WI38 (cell line): ENCODE measurements around the gene SF3A2.
A peak's percentile ranks its signal among the peaks of the same experiment; 100 is the strongest.

Experiments used
- H3K4me3 ChIP-seq: 2 replicates; pipeline ENCODE4 v1.5.1; 2011; ENCODE audit warnings: low read depth, mild to moderate bottlenecking, control low read depth, low read length
- TF ChIP-seq, protein P1 (sequence below): IDR thresholded peaks from 2 replicates; pipeline ENCODE4 v1.5.1; 2012; ENCODE audit warnings: low read depth, mild to moderate bottlenecking, control low read depth, low read length

Gene SF3A2

DNA sequence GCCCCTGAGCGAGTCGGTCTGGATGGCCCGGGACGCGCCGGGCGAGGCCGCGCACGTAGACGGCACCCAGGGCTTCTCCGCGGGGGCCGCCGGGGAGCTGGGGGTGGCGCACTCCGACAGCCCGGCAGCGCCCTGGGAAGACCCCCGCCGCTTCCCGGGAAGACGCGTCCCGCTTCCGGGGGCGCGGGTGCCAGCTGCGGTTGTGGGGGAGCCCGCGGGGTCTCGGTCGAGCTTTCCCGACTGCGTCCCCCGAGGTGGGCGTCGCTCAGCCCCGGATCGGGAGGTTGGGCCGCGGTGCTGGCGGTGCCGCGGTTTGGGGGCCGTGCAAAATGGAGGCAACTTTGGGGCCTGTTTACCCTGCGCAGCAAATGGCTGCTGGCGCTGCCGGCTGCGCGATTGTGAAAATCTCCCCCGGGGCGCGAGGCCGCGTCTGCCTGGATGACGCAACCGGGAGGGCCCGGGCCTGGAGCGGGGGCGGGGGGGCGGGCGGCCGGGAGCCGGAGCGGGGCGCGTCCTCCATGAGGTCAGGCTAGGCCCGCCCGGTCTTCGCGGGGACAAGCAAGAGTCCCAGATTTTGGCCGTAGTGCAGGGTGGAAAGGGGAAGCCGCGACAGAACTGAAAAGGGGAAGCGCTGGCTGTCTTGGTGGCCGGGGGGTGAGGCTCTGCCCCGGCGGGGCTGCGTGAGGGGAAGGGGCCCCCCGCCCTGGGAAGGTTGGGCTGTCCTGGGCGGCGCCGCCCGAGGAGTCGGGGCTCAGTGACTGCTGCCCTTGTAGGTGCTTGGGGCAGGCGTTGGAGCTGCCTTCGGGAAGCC is 34.0 kb downstream of the SF3A2 start:
- peak overlapping the region; percentile 97 for H3K4me3 ChIP-seq

DNA sequence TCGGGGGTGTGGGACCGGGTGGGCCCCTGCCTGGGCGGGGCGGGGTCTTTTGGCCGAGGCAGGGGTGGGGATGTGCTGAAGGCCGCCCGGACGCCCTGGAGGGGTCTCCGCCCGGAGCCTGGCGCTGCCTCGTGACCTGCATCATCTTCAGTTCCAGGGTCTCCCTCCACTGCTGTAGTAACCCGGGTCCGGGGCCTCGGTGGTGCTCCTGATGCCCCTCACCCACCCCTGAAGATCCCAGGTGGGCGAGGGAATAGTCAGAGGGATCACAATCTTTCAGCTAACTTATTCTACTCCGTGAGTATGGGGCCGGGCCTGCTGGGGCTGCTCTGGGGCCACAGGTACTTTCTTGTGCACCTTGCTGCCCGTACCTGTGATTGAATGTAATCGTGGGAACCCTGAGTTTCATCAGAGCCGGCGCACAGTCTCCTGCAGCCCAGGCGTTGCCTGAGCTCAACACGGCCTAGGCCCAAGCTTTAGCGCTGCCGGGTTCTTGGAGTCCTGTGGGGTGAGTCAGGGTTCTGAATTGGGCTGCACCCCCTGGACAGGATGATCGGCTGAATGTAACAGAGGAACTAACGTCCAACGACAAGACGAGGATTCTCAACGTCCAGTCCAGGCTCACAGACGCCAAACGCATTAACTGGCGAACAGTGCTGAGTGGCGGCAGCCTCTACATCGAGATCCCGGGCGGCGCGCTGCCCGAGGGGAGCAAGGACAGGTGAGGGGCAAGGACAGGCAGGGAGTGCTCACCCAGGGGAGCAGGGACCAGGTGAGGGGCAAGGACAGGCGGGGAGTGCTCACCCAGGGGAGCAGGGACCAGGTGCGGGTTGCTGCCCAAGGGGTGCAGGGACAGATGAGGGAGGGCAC is 34.8 kb downstream of the SF3A2 start:
- TF ChIP-seq, protein P1, sequence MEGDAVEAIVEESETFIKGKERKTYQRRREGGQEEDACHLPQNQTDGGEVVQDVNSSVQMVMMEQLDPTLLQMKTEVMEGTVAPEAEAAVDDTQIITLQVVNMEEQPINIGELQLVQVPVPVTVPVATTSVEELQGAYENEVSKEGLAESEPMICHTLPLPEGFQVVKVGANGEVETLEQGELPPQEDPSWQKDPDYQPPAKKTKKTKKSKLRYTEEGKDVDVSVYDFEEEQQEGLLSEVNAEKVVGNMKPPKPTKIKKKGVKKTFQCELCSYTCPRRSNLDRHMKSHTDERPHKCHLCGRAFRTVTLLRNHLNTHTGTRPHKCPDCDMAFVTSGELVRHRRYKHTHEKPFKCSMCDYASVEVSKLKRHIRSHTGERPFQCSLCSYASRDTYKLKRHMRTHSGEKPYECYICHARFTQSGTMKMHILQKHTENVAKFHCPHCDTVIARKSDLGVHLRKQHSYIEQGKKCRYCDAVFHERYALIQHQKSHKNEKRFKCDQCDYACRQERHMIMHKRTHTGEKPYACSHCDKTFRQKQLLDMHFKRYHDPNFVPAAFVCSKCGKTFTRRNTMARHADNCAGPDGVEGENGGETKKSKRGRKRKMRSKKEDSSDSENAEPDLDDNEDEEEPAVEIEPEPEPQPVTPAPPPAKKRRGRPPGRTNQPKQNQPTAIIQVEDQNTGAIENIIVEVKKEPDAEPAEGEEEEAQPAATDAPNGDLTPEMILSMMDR: no peak

More for the DNA sequence above, 34.0 kb downstream of the SF3A2 start:
- TF ChIP-seq, protein P1: no peak

DNA sequence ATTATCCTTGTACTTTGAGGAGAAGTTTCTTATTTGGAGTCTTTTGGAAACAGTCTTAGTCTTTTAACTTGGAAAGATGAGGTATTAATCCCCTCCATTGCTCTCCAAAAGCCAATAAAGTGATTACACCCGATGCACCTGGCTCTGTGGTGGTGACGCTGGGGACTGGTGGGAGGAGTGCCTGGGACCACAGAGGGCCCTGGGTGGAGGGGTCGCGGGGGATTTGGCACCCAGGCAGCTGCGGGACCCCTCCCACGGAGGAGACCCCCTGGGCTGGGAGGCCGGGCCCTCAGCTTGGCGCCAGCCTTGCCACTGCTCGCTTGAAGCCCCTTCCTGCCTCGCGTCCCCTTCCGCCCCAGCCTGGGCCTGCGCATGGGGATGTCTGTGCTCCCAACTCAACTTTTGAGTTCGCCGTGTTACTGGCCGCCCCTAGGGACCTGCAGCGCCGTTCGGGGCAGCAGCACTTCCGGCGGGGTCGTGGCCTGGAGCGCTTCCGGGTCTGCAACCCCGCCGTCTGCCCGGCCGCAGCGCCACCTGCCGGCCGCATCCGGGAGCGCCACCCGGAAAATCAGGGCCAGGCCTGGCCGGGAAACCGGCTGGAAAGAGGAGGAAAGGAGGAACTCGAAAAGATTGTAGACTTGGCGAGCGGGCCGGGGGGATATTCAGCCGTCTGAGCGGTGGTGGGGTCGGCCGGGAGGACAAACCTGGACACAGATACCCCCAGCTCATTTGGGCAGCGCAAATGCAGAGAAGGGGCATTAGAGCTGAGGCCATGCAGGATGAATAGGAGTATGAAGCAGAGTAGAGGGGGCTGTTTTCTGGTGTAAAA is 36.9 kb downstream of the SF3A2 start:
- H3K4me3 ChIP-seq: peak overlapping the region; percentile 41
- TF ChIP-seq, protein P1: peak; percentile 87

More for the DNA sequence above, 34.8 kb downstream of the SF3A2 start:
- H3K4me3 ChIP-seq: peak overlapping the region; percentile 97

DNA sequence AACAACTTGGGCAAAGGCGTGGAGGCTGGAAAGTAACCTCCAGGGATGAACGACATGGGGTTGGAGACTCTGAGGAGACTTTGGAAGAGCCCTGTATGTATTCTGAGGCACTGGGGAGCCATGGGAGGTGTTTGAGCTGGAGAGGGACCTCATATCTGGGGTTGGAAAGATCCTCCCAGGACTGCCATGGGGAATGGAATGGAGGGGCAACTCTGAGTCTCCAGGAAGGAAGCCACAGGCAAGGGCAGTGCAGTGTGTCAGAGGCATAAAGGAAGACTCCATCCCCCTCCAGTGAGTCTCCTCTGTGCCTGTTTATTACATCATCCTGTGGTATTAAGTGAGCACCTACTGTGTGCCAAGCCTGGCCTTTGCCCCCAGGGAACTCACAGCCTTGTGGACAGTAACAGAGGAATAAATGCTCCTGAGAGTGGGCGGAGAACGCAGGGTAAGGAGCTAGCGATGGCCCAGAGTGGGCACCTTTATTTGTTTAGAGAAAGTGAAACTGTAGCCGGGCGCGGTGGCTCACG is 37.6 kb downstream of the SF3A2 start:
- H3K4me3 ChIP-seq: peak overlapping the region; percentile 33
- TF ChIP-seq, protein P1: no peak

DNA sequence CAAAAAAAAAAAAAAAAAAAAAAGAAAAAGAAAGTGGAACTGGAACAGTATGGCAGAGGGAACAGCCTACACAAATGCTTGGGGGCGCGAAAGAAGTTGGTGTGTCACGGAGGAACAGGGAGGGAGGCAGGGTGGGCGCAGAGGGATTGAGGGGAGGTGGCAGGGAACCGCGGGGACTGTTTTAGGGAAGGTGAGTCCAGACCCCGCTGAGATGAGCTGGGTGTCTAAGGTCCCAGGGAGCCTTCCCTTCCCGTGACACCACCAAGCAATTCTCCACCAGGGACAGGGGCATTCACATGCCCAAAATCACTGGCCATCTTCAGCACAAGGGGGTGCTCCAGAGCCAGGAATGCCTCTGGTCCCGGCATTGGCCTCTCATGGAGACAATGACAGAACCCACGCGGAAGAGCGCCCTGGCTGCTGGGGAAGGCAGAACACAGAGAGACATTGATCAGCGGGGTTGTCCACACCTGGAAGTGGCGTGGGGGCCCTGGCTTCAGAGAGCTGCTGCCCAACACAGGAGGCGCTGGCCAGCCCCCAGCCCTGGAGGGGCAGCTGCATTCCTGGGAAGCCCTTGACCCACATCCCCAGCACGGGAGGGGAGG is 38.4 kb downstream of the SF3A2 start:
- TF ChIP-seq, protein P1: peak; percentile 48
- no peak overlapping the region for H3K4me3 ChIP-seq

DNA sequence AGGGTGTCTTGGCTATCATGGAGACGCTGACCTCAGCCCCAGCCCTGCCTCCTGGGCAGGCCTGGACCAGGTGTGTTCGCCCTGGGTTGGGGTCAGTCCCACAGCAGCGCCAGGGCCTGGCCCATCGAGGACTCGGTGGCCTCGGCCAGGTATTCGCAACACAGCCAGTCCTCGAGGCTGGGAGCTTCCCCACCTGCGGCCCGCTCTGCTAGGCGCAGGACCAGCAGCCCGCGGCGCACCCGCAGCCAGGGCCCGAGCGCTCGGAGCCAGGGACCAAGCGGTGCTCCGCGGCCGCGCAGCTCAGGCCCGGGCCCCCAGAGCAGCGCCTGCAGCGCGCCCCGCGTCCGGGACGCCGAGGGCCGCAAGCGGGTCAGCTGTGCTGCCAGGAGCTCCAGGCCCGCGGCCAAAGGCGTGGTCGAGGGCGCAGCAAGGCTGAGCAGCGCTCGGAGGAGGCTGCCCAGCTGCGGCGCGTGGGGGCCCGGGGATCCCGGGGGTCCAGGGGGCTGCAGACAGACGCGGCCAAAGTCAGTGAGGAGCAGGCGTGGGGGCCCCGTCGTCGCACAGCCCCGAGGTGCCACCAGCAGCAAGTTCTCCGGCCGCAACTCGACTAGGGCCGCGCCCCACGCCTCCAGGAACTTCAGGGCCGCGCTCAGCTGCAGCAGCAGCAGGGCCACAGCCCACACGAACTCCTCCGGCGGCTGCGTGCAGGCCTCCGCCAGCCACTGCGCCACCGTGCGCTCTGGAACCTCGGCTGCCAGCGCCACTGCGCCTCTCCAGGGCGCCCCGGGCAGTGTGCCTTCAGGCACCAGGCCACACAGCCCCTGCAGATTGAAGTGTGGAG is 39.2 kb downstream of the SF3A2 start:
- no peak overlapping the region for H3K4me3 ChIP-seq
- TF ChIP-seq, protein P1: no peak
